AG04450 (cell line): Measurements from ENCODE around the gene RFX2. TPM values are rescaled to one million over a fixed set of nuclear protein-coding genes. Genes with fewer than 3 reads are reported as not detected.

Source experiments
- CTCF ChIA-PET: fragments of 300-600, 350-600 bp; formaldehyde crosslinking; extraction: SDS; loops from one replicate; lab custom pipeline; 2022; ENCODE audit warnings: antibody characterized with exemption, inconsistent platforms; lab: Charles Lee
- POLR2A ChIA-PET: fragments of 350-600 bp; formaldehyde crosslinking; extraction: SDS; loops from one replicate; lab custom pipeline; 2021; ENCODE audit warnings: antibody characterized with exemption, inconsistent platforms; lab: Yijun Ruan, JAX
- DNase-seq: peaks from one replicate; pipeline ENCODE4 v3.0.0-alpha.2; 2011; ENCODE audit warnings: low read depth, low spot score
- H3K27ac ChIP-seq: one replicate; pipeline ENCODE4 v1.5.1; 2012; ENCODE audit warnings: low read depth, low read length, control low read depth
- H3K27me3 ChIP-seq: one replicate; pipeline ENCODE4 v1.6.0; 2012; ENCODE audit warnings: low read length; ENCODE audit not compliant: control insufficient read depth, insufficient read depth
- H3K4me3 ChIP-seq: 2 replicates; pipeline ENCODE4 v1.5.1; 2011; ENCODE audit warnings: mild to moderate bottlenecking, low read depth, low read length, control low read depth
- H3K9me3 ChIP-seq: 2 replicates; pipeline ENCODE4 v1.5.1; 2012; ENCODE audit warnings: low read length; ENCODE audit not compliant: control insufficient read depth, insufficient read depth
- CTCF ChIP-seq: IDR thresholded peaks from 2 replicates; pipeline ENCODE4 v1.5.1; 2011; ENCODE audit warnings: low read depth, low read length, control low read depth, inconsistent platforms
- polyA plus RNA-seq: library from polyadenylated mRNA; depleted of rRNA; stranded (reverse); fragments of >200 nt; gene quantifications from 2 replicates; pipeline ENCODE4 v1.2.3, GENCODE V29; 2011

Gene RFX2
- polyA plus RNA-seq, 1 experiment, result 2.9 TPM

GRCh38 chr19:5971714-5972354, 138.5 kb downstream of the RFX2 start:
- DNase-seq, result no peak

GRCh38 chr19:5969476-5969875, 140.8 kb downstream of the RFX2 start:
- no peak overlapping the region for H3K4me3 ChIP-seq
- no peak for DNase-seq
- ChIA-PET POLR2A (no interaction called here), CTCF (interaction anchor here (2.3 kb wide), 1 partner anchor 165 kb away, joined by 8 read pairs; no protein-coding TSS in a partner anchor)
- H3K27me3 ChIP-seq, result no peaks in the 10 kb centered on the region
- peak overlapping the region; percentile 21 for H3K27ac ChIP-seq
- TF ChIP-seq CTCF, result no peak
- H3K9me3 ChIP-seq, result no peaks in the 10 kb centered on the region

More at GRCh38 chr19:5971714-5972354, 138.5 kb downstream of the RFX2 start:
- TF ChIP-seq CTCF, result no peak
- Histone ChIP-seq H3K9me3 (no peaks in the 10 kb centered on the region), H3K27me3 (no peaks in the 10 kb centered on the region), H3K4me3 (no peak overlapping the region), H3K27ac (no peak overlapping the region)
- ChIA-PET POLR2A (no interaction called here), CTCF (interaction anchor here (0.5 to 2.3 kb wide), 4 partner anchors 15 to 892 kb away, joined by 3 to 8 read pairs (median 5); partner anchors contain the start of gene NRTN)

- ChIA-PET POLR2A (interaction anchor here (0.7 to 1.4 kb wide), 3 partner anchors 8 to 33 kb away, joined by 3 to 9 read pairs (median 4); partner anchors contain the start of gene RANBP3), CTCF (interaction anchor here (0.5 to 3.7 kb wide), 24 partner anchors 7 to 396 kb away, joined by 3 to 72 read pairs (median 6); partner anchors contain the start of genes NDUFA11, NRTN, RANBP3 and VMAC)
- Histone ChIP-seq H3K4me3 (0 out of 2 replicates have a peak overlapping the region, but pooled peaks have one; percentile 7), H3K27me3 (no peaks in the 10 kb centered on the region), H3K27ac (peak overlapping the region; percentile 31), H3K9me3 (no peaks in the 10 kb centered on the region)
- no peak for DNase-seq
- no peak for TF ChIP-seq CTCF
Measured at GRCh38 chr19:5968431-5969373, 141.6 kb downstream of the RFX2 start.

- peak; percentile 92 for TF ChIP-seq CTCF
- H3K4me3 ChIP-seq, result 0 out of 2 replicates have a peak overlapping the region, but pooled peaks have one; percentile 7
- H3K27ac ChIP-seq, result peak overlapping the region; percentile 31
- DNase-seq, result peak; percentile 67
- ChIA-PET CTCF (interaction anchor here (0.5 to 3.7 kb wide), 25 partner anchors 8 to 253 kb away, joined by 3 to 72 read pairs (median 6); partner anchors contain the start of genes NDUFA11, NRTN, RANBP3 and VMAC), POLR2A (interaction anchor here (0.7 to 1.4 kb wide), 4 partner anchors 8 to 32 kb away, joined by 3 to 9 read pairs (median 4); partner anchors contain the start of gene RANBP3)
- no peaks in the 10 kb centered on the region for H3K9me3 ChIP-seq
- no peaks in the 10 kb centered on the region for H3K27me3 ChIP-seq
Measured at GRCh38 chr19:5967994-5968430, 142.3 kb downstream of the RFX2 start.
